WTC11 (cell line): Measurements from ENCODE around the gene MUCL1. TPM values are rescaled to one million over a fixed set of nuclear protein-coding genes. Genes with fewer than 3 reads are reported as not detected.

ENCODE experiments used
- ATAC-seq: fragments of 200-7000 bp; cut with Tn5 transposase; 2 replicates; pipeline ENCODE4 v1.10.0; 2021; ENCODE audit warnings: mild to moderate bottlenecking, moderate library complexity
- CTCF ChIA-PET: fragments of 300-600 bp; sonication (Branson Sonifier 250); formaldehyde crosslinking; loops from one replicate; lab custom pipeline; 2021; ENCODE audit warnings: antibody characterized with exemption; lab: Charles Lee
- POLR2A ChIA-PET: fragments of 350-600 bp; sonication (Branson Sonifier 250); formaldehyde crosslinking; loops from one replicate; lab custom pipeline; 2021; ENCODE audit warnings: antibody characterized with exemption; lab: Charles Lee
- DNase-seq: peaks from one replicate; pipeline ENCODE4 v3.0.0; 2021; ENCODE audit warnings: low spot score
- H3K27ac Mint-ChIP-seq: 2 replicates; pipeline ENCODE4 v1.8.0; 2021; ENCODE audit warnings: mixed read lengths
- H3K27me3 Mint-ChIP-seq: 2 replicates; pipeline ENCODE4 v1.8.0; 2021; ENCODE audit warnings: low read depth, mild to moderate bottlenecking, moderate library complexity, mixed read lengths
- H3K36me3 Mint-ChIP-seq: 2 replicates; pipeline ENCODE4 v1.8.0; 2021; ENCODE audit warnings: mixed read lengths
- H3K4me1 Mint-ChIP-seq: 2 replicates; pipeline ENCODE4 v1.8.0; 2022; ENCODE audit warnings: mixed read lengths
- H3K4me3 Mint-ChIP-seq: 2 replicates; pipeline ENCODE4 v1.8.0; 2021; ENCODE audit warnings: mild to moderate bottlenecking, moderate library complexity, mixed read lengths
- H3K9me3 Mint-ChIP-seq: 2 replicates; pipeline ENCODE4 v1.8.0; 2021; ENCODE audit warnings: mixed read lengths
- AR ChIP-seq: fragments of 250-450 bp; sonication (Bioruptor Pico); IDR thresholded peaks from 2 replicates; pipeline ENCODE4 v1.9.0; 2021; ENCODE audit warnings: mild to moderate bottlenecking
- CREM ChIP-seq: sonication (generic); formaldehyde crosslinking; IDR thresholded peaks from 2 replicates; pipeline ENCODE4 v1.8.1; 2022; ENCODE audit warnings: mild to moderate bottlenecking, missing genetic modification reagents, moderate library complexity
- CTCF ChIP-seq: fragments of 200-600 bp; IDR thresholded peaks from 2 replicates; pipeline ENCODE4 v1.8.0; 2022; ENCODE audit warnings: antibody characterized with exemption
- FOXJ3 ChIP-seq: sonication (generic); formaldehyde crosslinking; IDR thresholded peaks from 2 replicates; pipeline ENCODE4 v1.9.0; 2021; ENCODE audit warnings: missing genetic modification reagents, mild to moderate bottlenecking, borderline replicate concordance
- FOXP4 ChIP-seq: sonication (generic); formaldehyde crosslinking; IDR thresholded peaks from 2 replicates; pipeline ENCODE4 v1.8.0; 2022; ENCODE audit warnings: mild to moderate bottlenecking, missing genetic modification reagents
- GRHL2 ChIP-seq: fragments of 250-450 bp; sonication (Bioruptor Pico); IDR thresholded peaks from 2 replicates; pipeline ENCODE4 v1.8.0; 2022; ENCODE audit warnings: mild to moderate bottlenecking, moderate library complexity; ENCODE audit not compliant: insufficient replicate concordance, severe bottlenecking
- HMGA2 ChIP-seq: fragments of 250-450 bp; sonication (Bioruptor Pico); IDR thresholded peaks from 2 replicates; pipeline ENCODE4 v1.4.0; 2021; ENCODE audit warnings: mild to moderate bottlenecking, moderate library complexity
- MYBL2 ChIP-seq: sonication (generic); formaldehyde crosslinking; IDR thresholded peaks from 2 replicates; pipeline ENCODE4 v1.8.1; 2023; ENCODE audit warnings: mild to moderate bottlenecking, moderate library complexity, missing genetic modification reagents
- NFE2L1 ChIP-seq: sonication (generic); formaldehyde crosslinking; IDR thresholded peaks from 2 replicates; pipeline ENCODE4 v1.8.1; 2023; ENCODE audit warnings: missing genetic modification reagents
- NR2C2 ChIP-seq: sonication (generic); formaldehyde crosslinking; IDR thresholded peaks from 2 replicates; pipeline ENCODE4 v1.8.0; 2022; ENCODE audit warnings: mild to moderate bottlenecking, missing genetic modification reagents
- RELA ChIP-seq: sonication (generic); formaldehyde crosslinking; IDR thresholded peaks from 2 replicates; pipeline ENCODE4 v1.8.1; 2022; ENCODE audit warnings: missing genetic modification reagents, mild to moderate bottlenecking, borderline replicate concordance
- SMAD4 ChIP-seq: sonication (generic); formaldehyde crosslinking; IDR thresholded peaks from 2 replicates; pipeline ENCODE4 v1.8.0; 2022; ENCODE audit warnings: mild to moderate bottlenecking, missing genetic modification reagents
- ZNF425 ChIP-seq: fragments of 250-450 bp; sonication (Bioruptor Pico); conservative IDR thresholded peaks from 2 replicates; pipeline ENCODE4 v1.9.0; 2021; ENCODE audit warnings: mild to moderate bottlenecking
- total RNA-seq: library from RNA; stranded (reverse); gene quantifications from 3 replicates; pipeline ENCODE4 v1.2.3, GENCODE V29; 2021

The MUCL1 gene
- total RNA-seq, 1 experiment from 2014 or later, result not detected

GRCh38 chr12:54870617-54871016 lies 16.3 kb downstream of the MUCL1 start (continued):
- TF ChIP-seq AR (no peak), NR2C2 (CRISPR knock-in tag) (no peak)

GRCh38 chr12:54879150-54879549 lies 24.8 kb downstream of the MUCL1 start:
- no peaks in the 10 kb centered on the region for H3K36me3 Mint-ChIP-seq
- H3K4me1 Mint-ChIP-seq, result no peaks in the 10 kb centered on the region
- TF ChIP-seq MYBL2 (CRISPR knock-in tag), result no peak
- TF ChIP-seq FOXJ3, result no peak
- TF ChIP-seq GRHL2 (CRISPR knock-in tag), result no peak
- no peak for TF ChIP-seq ZNF425
- no peak for TF ChIP-seq SMAD4 (CRISPR knock-in tag)
- no peak overlapping the region for H3K4me3 Mint-ChIP-seq
- POLR2A ChIA-PET, result no interaction called here
- peaks cover 2% of the 10 kb centered on the region; the same call in 1 of the 2 replicates for H3K9me3 Mint-ChIP-seq
- CTCF ChIA-PET, result no interaction called here
- DNase-seq (no peak), ATAC-seq (no peak)
- H3K27me3 Mint-ChIP-seq, result no peaks in the 10 kb centered on the region
- no peak overlapping the region for H3K27ac Mint-ChIP-seq

GRCh38 chr12:54879579-54879978 lies 25.3 kb downstream of the MUCL1 start:
- Mint-ChIP-seq H3K36me3 (no peaks in the 10 kb centered on the region), H3K27ac (no peak overlapping the region), H3K27me3 (no peaks in the 10 kb centered on the region; the same call in 1 of the 2 replicates), H3K4me3 (no peak overlapping the region), H3K9me3 (no peaks in the 10 kb centered on the region), H3K4me1 (no peaks in the 10 kb centered on the region)
- ChIA-PET CTCF (no interaction called here), POLR2A (no interaction called here)
- DNase-seq (no peak), ATAC-seq (no peak)
- TF ChIP-seq RELA (CRISPR knock-in tag), result no peak
- TF ChIP-seq CREM, result no peak
- no peak for TF ChIP-seq HMGA2 (CRISPR knock-in tag)
- no peak for TF ChIP-seq CTCF
- no peak for TF ChIP-seq FOXP4 (CRISPR knock-in tag)
- no peak for TF ChIP-seq NFE2L1 (CRISPR knock-in tag)
- TF ChIP-seq, all 79 proteins: peak for 0
